ENCODE data around the gene PIGW.

DNA sequence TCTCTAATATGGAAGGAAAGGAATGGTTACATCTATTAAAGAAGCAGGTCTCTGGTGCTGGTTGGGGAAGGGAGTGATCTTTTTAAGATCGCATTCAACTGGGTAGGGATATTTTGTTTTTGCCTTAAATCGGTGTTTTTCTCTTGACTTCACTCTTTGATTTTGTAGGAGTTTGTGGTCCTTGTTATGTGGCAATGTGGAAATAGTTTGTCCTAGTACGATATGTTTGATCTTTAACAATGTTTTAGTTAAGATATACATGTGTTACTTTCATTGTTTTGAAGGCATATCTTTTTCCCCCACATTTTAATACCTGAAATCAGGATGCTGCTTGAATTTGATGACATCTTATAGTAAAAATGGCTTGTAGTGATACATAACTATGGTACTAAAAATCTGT is 18.7 kb downstream of the PIGW start:
- TF ChIP-seq, protein P1, sequence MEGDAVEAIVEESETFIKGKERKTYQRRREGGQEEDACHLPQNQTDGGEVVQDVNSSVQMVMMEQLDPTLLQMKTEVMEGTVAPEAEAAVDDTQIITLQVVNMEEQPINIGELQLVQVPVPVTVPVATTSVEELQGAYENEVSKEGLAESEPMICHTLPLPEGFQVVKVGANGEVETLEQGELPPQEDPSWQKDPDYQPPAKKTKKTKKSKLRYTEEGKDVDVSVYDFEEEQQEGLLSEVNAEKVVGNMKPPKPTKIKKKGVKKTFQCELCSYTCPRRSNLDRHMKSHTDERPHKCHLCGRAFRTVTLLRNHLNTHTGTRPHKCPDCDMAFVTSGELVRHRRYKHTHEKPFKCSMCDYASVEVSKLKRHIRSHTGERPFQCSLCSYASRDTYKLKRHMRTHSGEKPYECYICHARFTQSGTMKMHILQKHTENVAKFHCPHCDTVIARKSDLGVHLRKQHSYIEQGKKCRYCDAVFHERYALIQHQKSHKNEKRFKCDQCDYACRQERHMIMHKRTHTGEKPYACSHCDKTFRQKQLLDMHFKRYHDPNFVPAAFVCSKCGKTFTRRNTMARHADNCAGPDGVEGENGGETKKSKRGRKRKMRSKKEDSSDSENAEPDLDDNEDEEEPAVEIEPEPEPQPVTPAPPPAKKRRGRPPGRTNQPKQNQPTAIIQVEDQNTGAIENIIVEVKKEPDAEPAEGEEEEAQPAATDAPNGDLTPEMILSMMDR (IDR thresholded peaks at IDR 0.05; ENCODE audit: low read length) = no peak
- TF ChIP-seq EZH2phosphoT487 (IDR thresholded peaks at IDR 0.05; ENCODE audit: low read length) = no peak
